OCI-LY3 (cell line): Measurements from ENCODE around the gene CRY1.

Experiments
- H2AFZ ChIP-seq: fragments of 200-600, 300-600 bp; shearing (Covaris generic); 2 replicates; pipeline ENCODE4 v1.6.0; 2014; ENCODE audit warnings: antibody characterized with exemption, low read depth, low read length
- H3K27ac ChIP-seq: fragments of 200-600, 300-600 bp; sonication (generic); 2 replicates; pipeline ENCODE4 v1.5.1; 2014; ENCODE audit warnings: mild to moderate bottlenecking, low read length, moderate library complexity, mixed read lengths
- H3K27me3 ChIP-seq: fragments of 200-600, 300-600 bp; sonication (generic); 2 replicates; pipeline ENCODE4 v1.6.1; 2014; ENCODE audit warnings: low read depth, low read length, mixed read lengths
- H3K36me3 ChIP-seq: fragments of 200-600, 300-600 bp; sonication (generic); replicated peaks from 2 replicates; pipeline ENCODE3; 2014; ENCODE audit warnings: low read depth, low read length, mixed read lengths
- H3K4me1 ChIP-seq: fragments of 300-600, 200-600 bp; sonication (generic); 2 replicates; pipeline ENCODE4 v1.6.1; 2014; ENCODE audit warnings: low read length, mixed read lengths
- H3K4me2 ChIP-seq: fragments of 200-600, 300-600 bp; sonication (generic); 2 replicates; pipeline ENCODE4 v1.6.1; 2014; ENCODE audit warnings: low read length, mixed read lengths
- H3K4me3 ChIP-seq: fragments of 300-600, 200-600 bp; sonication (generic); 2 replicates; pipeline ENCODE4 v1.5.1; 2014; ENCODE audit warnings: antibody characterized with exemption, mild to moderate bottlenecking, low read length, moderate library complexity
- H3K79me2 ChIP-seq: fragments of 300-600, 200-600 bp; shearing (Covaris generic); 2 replicates; pipeline ENCODE4 v1.6.1; 2014; ENCODE audit warnings: mild to moderate bottlenecking, low read length, mixed read lengths
- H3K9ac ChIP-seq: fragments of 300-600, 200-600 bp; shearing (Covaris generic); 2 replicates; pipeline ENCODE4 v1.6.0; 2014; ENCODE audit warnings: mild to moderate bottlenecking, low read length, moderate library complexity
- H3K9me3 ChIP-seq: fragments of 200-600, 300-600 bp; shearing (Covaris generic); 2 replicates; pipeline ENCODE4 v1.6.1; 2014; ENCODE audit warnings: low read length, mixed read lengths; ENCODE audit not compliant: insufficient read depth
- H4K20me1 ChIP-seq: fragments of 200-600, 300-600 bp; sonication (generic); 2 replicates; pipeline ENCODE4 v1.6.1; 2016; ENCODE audit warnings: low read length, mixed read lengths; ENCODE audit not compliant: insufficient read depth
- EZH2phosphoT487 ChIP-seq: fragments of 200-600 bp; shearing (Covaris generic); IDR thresholded peaks from 2 replicates; pipeline ENCODE4 v1.6.1; 2018; ENCODE audit warnings: antibody characterized with exemption, mixed run types, low read depth
- TF ChIP-seq, protein P1 (sequence below): fragments of 200-600, 300-600 bp; sonication (generic); IDR thresholded peaks from 2 replicates; pipeline ENCODE4 v1.5.1; 2014; ENCODE audit warnings: antibody characterized with exemption, low read length, low read depth

The CRY1 gene

GRCh38 chr12:106962286-106962685, 131.1 kb downstream of the CRY1 start:
- H4K20me1 ChIP-seq = peaks cover 42% of the 10 kb centered on the region
- H3K27ac ChIP-seq = no peak overlapping the region
- H3K4me1 ChIP-seq = peaks cover 3% of the 10 kb centered on the region

GRCh38 chr12:106960443-106960842, 132.9 kb downstream of the CRY1 start:
- Histone ChIP-seq H3K4me1 (peaks cover 4% of the 10 kb centered on the region), H3K4me3 (no peak overlapping the region), H4K20me1 (peaks cover 43% of the 10 kb centered on the region), H3K9me3 (no peaks in the 10 kb centered on the region), H3K79me2 (peaks cover 23% of the 10 kb centered on the region), H3K27ac (no peak overlapping the region), H3K27me3 (no peaks in the 10 kb centered on the region), H3K36me3 (no peaks in the 10 kb centered on the region), H2AFZ (no peak overlapping the region), H3K4me2 (no peak overlapping the region), H3K9ac (no peak overlapping the region)
- no peak for TF ChIP-seq EZH2phosphoT487
- TF ChIP-seq, protein P1, sequence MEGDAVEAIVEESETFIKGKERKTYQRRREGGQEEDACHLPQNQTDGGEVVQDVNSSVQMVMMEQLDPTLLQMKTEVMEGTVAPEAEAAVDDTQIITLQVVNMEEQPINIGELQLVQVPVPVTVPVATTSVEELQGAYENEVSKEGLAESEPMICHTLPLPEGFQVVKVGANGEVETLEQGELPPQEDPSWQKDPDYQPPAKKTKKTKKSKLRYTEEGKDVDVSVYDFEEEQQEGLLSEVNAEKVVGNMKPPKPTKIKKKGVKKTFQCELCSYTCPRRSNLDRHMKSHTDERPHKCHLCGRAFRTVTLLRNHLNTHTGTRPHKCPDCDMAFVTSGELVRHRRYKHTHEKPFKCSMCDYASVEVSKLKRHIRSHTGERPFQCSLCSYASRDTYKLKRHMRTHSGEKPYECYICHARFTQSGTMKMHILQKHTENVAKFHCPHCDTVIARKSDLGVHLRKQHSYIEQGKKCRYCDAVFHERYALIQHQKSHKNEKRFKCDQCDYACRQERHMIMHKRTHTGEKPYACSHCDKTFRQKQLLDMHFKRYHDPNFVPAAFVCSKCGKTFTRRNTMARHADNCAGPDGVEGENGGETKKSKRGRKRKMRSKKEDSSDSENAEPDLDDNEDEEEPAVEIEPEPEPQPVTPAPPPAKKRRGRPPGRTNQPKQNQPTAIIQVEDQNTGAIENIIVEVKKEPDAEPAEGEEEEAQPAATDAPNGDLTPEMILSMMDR = no peak

More at GRCh38 chr12:106962286-106962685, 131.1 kb downstream of the CRY1 start:
- H3K4me2 ChIP-seq = no peak overlapping the region
- peaks cover 4% of the 10 kb centered on the region for H3K36me3 ChIP-seq
- peaks cover 12% of the 10 kb centered on the region; the same call in 1 of the 2 replicates for H3K79me2 ChIP-seq
- H3K4me3 ChIP-seq = no peak overlapping the region
- no peak overlapping the region for H3K9ac ChIP-seq
- H3K9me3 ChIP-seq = no peaks in the 10 kb centered on the region
- TF ChIP-seq, protein P1 = no peak
- no peak for TF ChIP-seq EZH2phosphoT487
- H2AFZ ChIP-seq = no peak overlapping the region
- H3K27me3 ChIP-seq = no peaks in the 10 kb centered on the region

- H4K20me1 ChIP-seq = peaks cover 21% of the 10 kb centered on the region
- H2AFZ ChIP-seq = no peak overlapping the region
- H3K79me2 ChIP-seq = peaks cover 23% of the 10 kb centered on the region
Measured at GRCh38 chr12:106957583-106957982, 135.8 kb downstream of the CRY1 start.

DNA sequence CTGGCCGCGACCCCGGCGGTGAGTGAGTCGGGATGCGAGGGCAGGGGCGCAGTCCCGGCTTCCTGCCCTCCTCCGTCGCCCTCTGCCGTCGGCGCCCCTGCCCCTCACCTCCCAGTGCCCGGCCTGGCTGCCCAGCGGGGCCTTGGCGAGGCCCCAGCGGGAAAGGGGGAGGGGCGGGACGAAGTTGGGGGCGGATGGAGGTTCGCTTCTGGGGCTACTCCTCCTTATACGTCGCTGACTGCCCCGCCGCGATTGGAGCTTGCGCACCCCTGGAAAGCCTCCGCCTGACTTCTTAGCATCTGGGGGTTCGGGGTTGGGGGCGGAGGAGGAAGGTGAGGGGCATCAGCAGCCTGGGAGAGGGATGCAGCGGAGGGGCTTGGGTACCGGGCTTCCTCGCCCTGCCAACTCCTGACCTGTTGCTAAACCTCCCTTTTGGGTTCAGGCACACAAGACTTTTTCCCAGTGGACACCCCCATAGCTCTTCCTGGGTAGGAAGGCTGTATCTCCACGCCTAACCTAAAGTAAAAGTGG, 137.2 kb downstream of the CRY1 start:
- no peak for TF ChIP-seq EZH2phosphoT487
- TF ChIP-seq, protein P1 = no peak; the same call in 1 of the 2 replicates
- Histone ChIP-seq H3K9ac (peak overlapping the region; percentile 84), H3K36me3 (no peaks in the 10 kb centered on the region), H3K27me3 (no peaks in the 10 kb centered on the region), H3K79me2 (peaks cover 23% of the 10 kb centered on the region), H3K4me3 (peak overlapping the region; percentile 97), H4K20me1 (peaks cover 12% of the 10 kb centered on the region), H3K27ac (peak overlapping the region; percentile 36), H2AFZ (peak overlapping the region; percentile 91), H3K4me2 (peak overlapping the region; percentile 92), H3K4me1 (peaks cover 4% of the 10 kb centered on the region), H3K9me3 (no peaks in the 10 kb centered on the region)

More at GRCh38 chr12:106957583-106957982, 135.8 kb downstream of the CRY1 start:
- peak overlapping the region; percentile 97 for H3K4me3 ChIP-seq
- no peak overlapping the region for H3K27ac ChIP-seq
- TF ChIP-seq, protein P1 = no peak
- no peak for TF ChIP-seq EZH2phosphoT487
- no peaks in the 10 kb centered on the region for H3K27me3 ChIP-seq
- H3K9me3 ChIP-seq = no peaks in the 10 kb centered on the region
- peak overlapping the region; percentile 92 for H3K4me2 ChIP-seq
- peak overlapping the region; percentile 84 for H3K9ac ChIP-seq
- H3K4me1 ChIP-seq = peaks cover 4% of the 10 kb centered on the region
- no peaks in the 10 kb centered on the region for H3K36me3 ChIP-seq
